NCI-H460 (cell line): ENCODE data around the gene RANBP17. TPM values are rescaled to one million over a fixed set of nuclear protein-coding genes. Genes with fewer than 3 reads are reported as not detected.
"Not testable (repeated sequence)": the region's sequence is repeated elsewhere in the genome, so short reads cannot be mapped to it uniquely, and the experiment has no call there.

Source experiments
- DNase-seq: peaks from one replicate; pipeline ENCODE4 v3.0.0-alpha.2; 2016; ENCODE audit warnings: low read depth; ENCODE audit errors: extremely low read depth
- total RNA-seq: library from RNA; depleted of rRNA; stranded (reverse); fragments of >200 nt; shearing (Covaris generic); gene quantifications from 2 replicates; pipeline ENCODE4 v1.2.3, GENCODE V29; 2014

The RANBP17 gene
- total RNA-seq, 1 experiment from 2014 or later, result 11.9 TPM

GRCh38 chr5:171275841-171276544 lies 414.2 kb downstream of the RANBP17 start:
- DNase-seq, result no peak

GRCh38 chr5:171283753-171284152 lies 421.9 kb downstream of the RANBP17 start:
- DNase-seq, result no peak

- no peak for DNase-seq
Observed at GRCh38 chr5:171285465-171285864, 423.6 kb downstream of the RANBP17 start.

GRCh38 chr5:171288066-171288465 lies 426.2 kb downstream of the RANBP17 start:
- DNase-seq, result no peak

GRCh38 chr5:171291371-171291770 lies 429.6 kb downstream of the RANBP17 start:
- no peak for DNase-seq

- no peak for DNase-seq
Observed at GRCh38 chr5:171295299-171295698, 433.5 kb downstream of the RANBP17 start.

GRCh38 chr5:171295801-171296200 lies 434.0 kb downstream of the RANBP17 start:
- DNase-seq, result no peak

- not testable (repeated sequence) for DNase-seq
Observed at GRCh38 chr5:171297941-171298340, 436.1 kb downstream of the RANBP17 start.

- no peak for DNase-seq
Observed at GRCh38 chr5:171299228-171299627, 437.4 kb downstream of the RANBP17 start.

- no peak for DNase-seq
Observed at GRCh38 chr5:171299851-171300250, 438.0 kb downstream of the RANBP17 start.

- no peak for DNase-seq
Observed at GRCh38 chr5:171300358-171300757, 438.5 kb downstream of the RANBP17 start.

GRCh38 chr5:171306166-171306565 lies 444.3 kb downstream of the RANBP17 start:
- no peak for DNase-seq

- DNase-seq, result no peak
Observed at GRCh38 chr5:171306781-171307591, 445.2 kb downstream of the RANBP17 start.

- no peak for DNase-seq
Observed at GRCh38 chr5:171307789-171308452, 446.1 kb downstream of the RANBP17 start.

GRCh38 chr5:171308453-171309275 lies 446.8 kb downstream of the RANBP17 start, which contains the start of gene TLX3:
TLX3 (plus strand) TSS chr5:171309248; CDS start chr5:171309366, 118 bp downstream.
- DNase-seq, result no peak

- no peak for DNase-seq
Observed at GRCh38 chr5:171309276-171310211, 447.7 kb downstream of the RANBP17 start.

GRCh38 chr5:171310212-171310818 lies 448.5 kb downstream of the RANBP17 start:
- no peak for DNase-seq

- DNase-seq, result no peak
Observed at GRCh38 chr5:171310819-171311321, 449.1 kb downstream of the RANBP17 start.
